Ascending aorta (tissue), 2 donors: ENCODE data around the gene PLA2G3. TPM values are rescaled to one million over a fixed set of nuclear protein-coding genes. Genes with fewer than 3 reads are reported as not detected.
"Not testable (repeated sequence)": the region's sequence is repeated elsewhere in the genome, so short reads cannot be mapped to it uniquely, and the experiment has no call there.

Source experiments
- DNase-seq, 2 donors: peaks; one replicate each; pipeline ENCODE4 v3.0.0-alpha.2; 2019; ENCODE audit warnings: low spot score in 2 of 2
- H3K27ac ChIP-seq, 2 donors: fragments of 200-600 bp; sonication (generic); one replicate each; pipeline ENCODE4 v1.5.1; 2016 to 2017; ENCODE audit warnings: mild to moderate bottlenecking in 1 of 2
- H3K27me3 ChIP-seq: fragments of 200-600 bp; sonication (generic); one replicate; pipeline ENCODE4 v1.5.1; 2017
- H3K36me3 ChIP-seq, 2 donors: fragments of 200-600 bp; sonication (generic); one replicate each; pipeline ENCODE4 v1.5.1; 2016
- H3K4me1 ChIP-seq, 2 donors: fragments of 200-600 bp; sonication (generic); one replicate each; pipeline ENCODE4 v1.5.1; 2016 to 2017; ENCODE audit warnings: mild to moderate bottlenecking in 1 of 2
- H3K4me3 ChIP-seq, 2 donors: fragments of 200-600 bp; sonication (generic); one replicate each; pipeline ENCODE4 v1.5.1; 2016 to 2017; ENCODE audit warnings: mild to moderate bottlenecking in 1 of 2
- H3K9me3 ChIP-seq, 2 donors: fragments of 200-600 bp; sonication (generic); one replicate each; pipeline ENCODE4 v1.5.1; 2016
- intact Hi-C: fragments of 100-400 bp; cut with DNase I; formaldehyde crosslinking; loops from one replicate; pipeline ENCODE4 v1.15.1; 2023
- total RNA-seq: library from RNA; depleted of rRNA; stranded (reverse); fragments of >200 nt; gene quantifications from one replicate; pipeline ENCODE4 v1.1.0, GENCODE V29; 2016
- TF ChIP-seq, protein P1 (sequence below), 3 experiments: fragments of 200-600 bp in 2 of 3; fragments of 450-650 bp in 1 of 3; sonication (generic) in 2 of 3; IDR thresholded peaks; one replicate each; pipeline ENCODE4 v1.5.1; 2016 to 2019; ENCODE audit warnings: antibody characterized with exemption in 3 of 3, mild to moderate bottlenecking in 1 of 3, moderate library complexity in 1 of 3

PLA2G3 gene
- total RNA-seq, 1 donor from 2014 or later: not detected

DNA sequence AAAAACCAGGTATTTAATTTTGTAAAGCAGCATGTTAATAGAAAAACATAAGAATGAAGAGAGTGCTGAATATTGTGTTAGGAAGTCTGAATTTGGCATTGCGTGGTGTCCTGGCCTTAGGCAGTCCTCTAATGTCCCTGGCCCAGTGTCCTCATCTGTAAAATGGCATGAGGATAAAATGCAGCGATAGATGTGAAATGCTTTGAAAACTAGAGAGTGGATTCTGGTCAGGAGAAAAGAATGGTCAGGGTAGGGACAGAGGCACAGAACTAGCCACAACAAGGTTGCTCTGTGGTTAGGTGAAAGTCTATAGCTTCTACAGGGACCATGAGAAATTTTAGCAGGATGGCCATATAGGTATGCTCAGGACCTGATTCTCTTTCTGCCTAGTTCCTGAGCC, 38.6 kb upstream of the PLA2G3 start:
- peak overlapping the region in 1 of 2 donors; percentile 76 for H3K27ac ChIP-seq
- peaks cover 15 to 21% of the 10 kb centered on the region in 2 donors for H3K36me3 ChIP-seq
- H3K9me3 ChIP-seq: no peaks in the 10 kb centered on the region
- no peak overlapping the region for H3K4me3 ChIP-seq
- DNase-seq: no peak
- TF ChIP-seq, protein P1, sequence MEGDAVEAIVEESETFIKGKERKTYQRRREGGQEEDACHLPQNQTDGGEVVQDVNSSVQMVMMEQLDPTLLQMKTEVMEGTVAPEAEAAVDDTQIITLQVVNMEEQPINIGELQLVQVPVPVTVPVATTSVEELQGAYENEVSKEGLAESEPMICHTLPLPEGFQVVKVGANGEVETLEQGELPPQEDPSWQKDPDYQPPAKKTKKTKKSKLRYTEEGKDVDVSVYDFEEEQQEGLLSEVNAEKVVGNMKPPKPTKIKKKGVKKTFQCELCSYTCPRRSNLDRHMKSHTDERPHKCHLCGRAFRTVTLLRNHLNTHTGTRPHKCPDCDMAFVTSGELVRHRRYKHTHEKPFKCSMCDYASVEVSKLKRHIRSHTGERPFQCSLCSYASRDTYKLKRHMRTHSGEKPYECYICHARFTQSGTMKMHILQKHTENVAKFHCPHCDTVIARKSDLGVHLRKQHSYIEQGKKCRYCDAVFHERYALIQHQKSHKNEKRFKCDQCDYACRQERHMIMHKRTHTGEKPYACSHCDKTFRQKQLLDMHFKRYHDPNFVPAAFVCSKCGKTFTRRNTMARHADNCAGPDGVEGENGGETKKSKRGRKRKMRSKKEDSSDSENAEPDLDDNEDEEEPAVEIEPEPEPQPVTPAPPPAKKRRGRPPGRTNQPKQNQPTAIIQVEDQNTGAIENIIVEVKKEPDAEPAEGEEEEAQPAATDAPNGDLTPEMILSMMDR (IDR thresholded peaks at IDR 0.05): no peak
- H3K27me3 ChIP-seq: no peaks in the 10 kb centered on the region
- intact Hi-C loops: no loop called here
- peaks cover 5 to 35% of the 10 kb centered on the region in 2 donors for H3K4me1 ChIP-seq

DNA sequence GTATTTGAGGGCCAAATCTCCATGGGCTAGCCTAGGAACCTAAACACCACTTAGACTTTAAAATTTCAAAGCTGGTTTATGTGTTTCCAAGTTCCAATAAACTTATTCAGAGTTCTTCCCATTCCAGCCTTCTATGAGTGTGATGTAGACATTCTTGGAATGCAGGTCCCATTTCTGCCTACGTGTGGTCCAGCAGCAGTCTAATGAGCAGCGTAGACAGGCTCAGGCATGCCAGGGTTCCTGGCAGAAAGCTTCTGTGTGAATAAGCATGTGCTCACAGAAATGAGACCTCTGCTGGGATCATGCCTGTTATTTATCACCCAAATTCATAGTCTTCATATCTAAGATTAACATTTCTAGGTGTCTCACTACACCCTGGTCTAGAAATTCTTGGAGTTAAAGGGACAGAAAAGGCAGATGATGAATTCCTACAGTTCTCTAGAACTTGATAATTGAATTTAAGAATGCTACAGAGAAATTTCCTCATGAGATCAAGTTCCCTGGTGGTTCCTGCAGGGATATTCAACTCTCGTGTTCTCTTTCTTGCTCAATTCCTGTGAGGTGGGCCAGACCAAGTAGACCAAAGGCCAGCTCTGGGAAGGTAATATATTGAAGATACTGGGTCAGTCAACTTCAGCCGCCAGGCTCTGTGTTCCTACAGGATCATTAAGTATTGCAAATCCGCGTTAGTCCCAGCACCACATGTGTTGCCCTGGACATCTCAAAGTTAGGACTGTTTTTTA, 37.3 kb upstream of the PLA2G3 start:
- TF ChIP-seq, protein P1 (IDR thresholded peaks at IDR 0.05): peak in 2 of 3 experiments; percentile 1 to 13
- Histone ChIP-seq H3K27ac (peak overlapping the region; percentile 76 to 77), H3K36me3 (peaks cover 11 to 21% of the 10 kb centered on the region in 2 donors), H3K9me3 (no peaks in the 10 kb centered on the region), H3K27me3 (no peaks in the 10 kb centered on the region), H3K4me3 (no peak overlapping the region), H3K4me1 (peaks cover 5 to 38% of the 10 kb centered on the region in 2 donors)
- intact Hi-C loops: loop anchor here (1.0 kb wide), 1 partner anchor 17 kb away; the partner anchor contains the start of gene RNF185
- peak; percentile 29 to 90 for DNase-seq

DNA sequence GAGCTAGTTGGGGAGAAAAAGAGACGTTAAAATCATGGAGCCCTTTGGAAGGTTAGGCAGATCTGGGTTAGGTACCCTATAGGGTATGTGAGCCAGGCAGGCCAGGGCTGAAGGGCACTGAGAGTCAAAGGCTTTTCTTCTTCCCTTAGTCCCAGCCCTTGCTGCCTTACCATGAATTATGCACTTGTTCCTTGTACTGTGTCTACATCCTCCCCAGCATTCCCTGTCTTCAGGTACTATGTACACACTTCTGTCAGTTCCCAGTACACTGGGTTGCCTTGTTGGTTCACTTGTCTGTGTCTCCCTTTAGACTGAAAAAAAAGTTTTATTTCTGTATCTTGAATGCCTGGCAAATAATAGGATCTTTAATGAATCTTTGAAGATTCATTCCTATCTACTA, 36.6 kb upstream of the PLA2G3 start:
- TF ChIP-seq, protein P1 (IDR thresholded peaks at IDR 0.05): no peak
- intact Hi-C loops: loop anchor here (1.0 kb wide), 1 partner anchor 17 kb away; the partner anchor contains the start of gene RNF185
- Histone ChIP-seq H3K27me3 (no peaks in the 10 kb centered on the region), H3K36me3 (peaks cover 4 to 14% of the 10 kb centered on the region in 2 donors), H3K9me3 (no peaks in the 10 kb centered on the region), H3K4me3 (no peak overlapping the region), H3K4me1 (peaks cover 5 to 44% of the 10 kb centered on the region in 2 donors), H3K27ac (peak overlapping the region; percentile 76 to 77)
- no peak for DNase-seq

DNA sequence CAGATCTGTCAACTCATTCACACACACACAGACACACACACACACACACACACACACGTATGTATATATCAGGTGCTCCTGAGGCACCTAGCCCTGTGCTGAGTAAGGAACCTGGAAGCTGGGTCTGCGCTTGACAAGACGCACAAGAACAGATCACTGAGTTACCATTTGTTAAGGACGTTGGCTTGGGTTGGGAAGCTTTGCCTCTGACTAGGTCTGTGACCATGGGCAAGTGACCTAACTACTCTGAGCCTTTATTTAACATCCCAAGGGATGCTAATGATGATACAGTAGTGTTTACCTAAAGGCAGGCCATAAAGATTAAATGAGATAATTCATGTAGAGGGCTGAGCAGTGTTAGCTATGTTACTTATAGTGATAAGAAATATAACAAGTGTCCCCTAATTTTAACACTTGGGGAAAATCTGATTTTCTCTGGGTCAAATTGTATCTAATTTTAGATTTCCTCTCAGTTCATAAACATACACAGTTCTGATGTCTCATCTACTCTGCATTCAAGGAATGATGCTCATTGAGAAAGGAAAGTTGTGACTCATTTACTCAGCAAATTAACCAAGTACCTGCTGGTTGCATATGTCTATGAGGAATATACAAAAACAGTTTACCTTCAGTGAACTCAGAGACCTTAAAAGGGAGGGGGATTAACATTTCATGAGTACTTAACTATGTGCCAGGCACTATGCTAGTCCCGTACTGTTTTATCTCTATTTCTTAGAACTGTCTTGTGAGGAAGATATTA, 33.3 kb upstream of the PLA2G3 start:
- no peaks in the 10 kb centered on the region for H3K9me3 ChIP-seq
- H3K4me3 ChIP-seq: no peak overlapping the region
- peaks cover 5 to 61% of the 10 kb centered on the region in 2 donors for H3K4me1 ChIP-seq
- TF ChIP-seq, protein P1 (IDR thresholded peaks at IDR 0.05): no peak
- DNase-seq: peak in 1 of 2 donors; percentile 71
- peaks cover 3 to 8% of the 10 kb centered on the region in 2 donors for H3K36me3 ChIP-seq
- intact Hi-C loops: loop anchor here (1.0 kb wide), 1 partner anchor 11 kb away; no protein-coding TSS in a partner anchor
- H3K27ac ChIP-seq: peak overlapping the region; percentile 61 to 69
- H3K27me3 ChIP-seq: no peaks in the 10 kb centered on the region

DNA sequence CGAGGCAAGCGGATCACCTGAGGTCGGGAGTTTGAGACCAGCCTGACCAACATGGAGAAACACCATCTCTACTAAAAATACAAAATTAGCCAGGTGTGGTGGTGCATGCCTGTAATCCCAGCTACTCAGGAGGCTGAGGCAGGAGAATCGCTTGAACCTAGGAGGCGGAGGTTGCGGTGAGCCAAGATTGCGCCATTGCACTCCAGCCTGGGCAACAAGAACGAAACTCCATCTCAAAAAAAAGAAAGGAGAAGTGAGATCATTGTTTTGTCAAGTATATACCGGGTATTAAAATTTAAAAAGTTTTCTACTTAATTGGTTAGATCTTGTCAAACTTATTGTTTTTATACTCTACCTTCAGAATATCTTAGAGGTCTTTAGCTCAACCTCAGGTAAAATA, 31.4 kb upstream of the PLA2G3 start:
- H3K9me3 ChIP-seq, H3K36me3 ChIP-seq, intact Hi-C loops, H3K27me3 ChIP-seq, H3K4me3 ChIP-seq, DNase-seq: not testable (repeated sequence)
- Histone ChIP-seq H3K27ac (peak overlapping the region; percentile 35 to 43), H3K4me1 (peaks cover 0 to 53% of the 10 kb centered on the region in 2 donors)

DNA sequence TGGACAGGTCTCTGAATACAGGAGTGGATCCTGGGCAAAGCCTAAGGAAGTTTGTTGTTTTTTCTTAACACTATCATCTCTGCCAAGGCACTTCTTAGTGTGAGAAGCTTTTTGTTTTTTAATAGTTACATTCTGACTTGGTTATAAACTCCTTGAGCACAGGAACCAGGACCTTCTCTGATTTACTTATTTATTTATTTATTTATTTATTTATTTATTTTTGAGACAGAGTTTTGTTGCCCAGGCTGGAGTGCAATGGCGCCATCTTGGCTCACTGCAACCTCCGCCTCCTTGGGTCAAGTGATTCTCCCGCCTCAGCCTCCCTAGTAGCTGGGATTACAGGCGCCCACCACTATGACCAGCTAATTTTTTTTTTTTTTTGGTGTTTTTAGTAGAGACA, 30.7 kb upstream of the PLA2G3 start:
- Histone ChIP-seq H3K27ac (peak overlapping the region; percentile 35 to 53), H3K9me3 (no peaks in the 10 kb centered on the region), H3K27me3 (no peaks in the 10 kb centered on the region), H3K4me3 (no peak overlapping the region), H3K4me1 (peaks cover 0 to 47% of the 10 kb centered on the region in 2 donors), H3K36me3 (peaks cover 7 to 14% of the 10 kb centered on the region in 2 donors)
- TF ChIP-seq, protein P1 (IDR thresholded peaks at IDR 0.05): no peak
- intact Hi-C loops: no loop called here
- no peak for DNase-seq
